Thyroid gland (tissue), 4 donors: ENCODE measurements around the gene MRNIP. TPM values are rescaled to one million over a fixed set of nuclear protein-coding genes. Genes with fewer than 3 reads are reported as not detected.

Source experiments
- DNase-seq, 2 donors: peaks; one replicate each; pipeline ENCODE4 v3.0.0-alpha.2; 2019
- H3K27ac ChIP-seq, 3 donors: fragments of 200-600 bp; sonication (generic); 1 replicate in 2 of 3; 2 replicates in 1 of 3; pipeline ENCODE4 v1.5.1; 2016 to 2019; ENCODE audit warnings: mild to moderate bottlenecking in 1 of 3, moderate library complexity in 1 of 3
- H3K27me3 ChIP-seq: fragments of 200-600 bp; sonication (generic); one replicate; pipeline ENCODE4 v1.5.1; 2019
- H3K36me3 ChIP-seq, 2 donors: fragments of 200-600 bp; sonication (generic); one replicate each; pipeline ENCODE4 v1.5.1; 2016 to 2019
- H3K4me1 ChIP-seq, 2 donors: fragments of 200-600 bp; sonication (generic); one replicate each; pipeline ENCODE4 v1.5.1; 2017 to 2019
- H3K4me3 ChIP-seq, 3 donors: fragments of 200-600 bp; sonication (generic); replicated peaks in 1 of 3; 1 replicate in 2 of 3; 2 replicates in 1 of 3; pipeline ENCODE4 v1.5.1; 2016; ENCODE audit warnings: mild to moderate bottlenecking in 1 of 3
- H3K9me3 ChIP-seq: fragments of 200-600 bp; sonication (generic); one replicate; pipeline ENCODE4 v1.5.1; 2017
- POLR2A ChIP-seq, 2 donors: fragments of 450-650 bp; IDR thresholded peaks; one replicate each; pipeline ENCODE4 v1.6.1; 2017; ENCODE audit warnings: antibody characterized with exemption in 2 of 2, mild to moderate bottlenecking in 2 of 2, moderate library complexity in 1 of 2
- WGBS, 2 donors: methylation state at CpG; one replicate each; pipeline ENCODE4 v1.1.5; 2017; 5-methylcytosine and 5-hydroxymethylcytosine counted together
- intact Hi-C: fragments of 100-400 bp; cut with DNase I; formaldehyde crosslinking; loops from one replicate; pipeline ENCODE4 v1.15.1; 2023
- total RNA-seq, 4 donors: library from RNA; depleted of rRNA; stranded (reverse); fragments of >200 nt; gene quantifications; one replicate each; pipeline ENCODE4 v1.2.3, GENCODE V29; 2016
- TF ChIP-seq, protein P1 (sequence below), 6 experiments: fragments of 200-600 bp in 3 of 6; fragments of 450-650 bp in 3 of 6; sonication (generic) in 3 of 6; IDR thresholded peaks; one replicate each; pipeline ENCODE4 v1.5.1; 2016 to 2019; ENCODE audit warnings: antibody characterized with exemption in 6 of 6, mild to moderate bottlenecking in 2 of 6, inconsistent platforms in 1 of 6, moderate library complexity in 1 of 6

The MRNIP gene
- total RNA-seq, 4 donors from 2014 or later, result 37.1 to 68.2 (median 52.1) TPM

DNA sequence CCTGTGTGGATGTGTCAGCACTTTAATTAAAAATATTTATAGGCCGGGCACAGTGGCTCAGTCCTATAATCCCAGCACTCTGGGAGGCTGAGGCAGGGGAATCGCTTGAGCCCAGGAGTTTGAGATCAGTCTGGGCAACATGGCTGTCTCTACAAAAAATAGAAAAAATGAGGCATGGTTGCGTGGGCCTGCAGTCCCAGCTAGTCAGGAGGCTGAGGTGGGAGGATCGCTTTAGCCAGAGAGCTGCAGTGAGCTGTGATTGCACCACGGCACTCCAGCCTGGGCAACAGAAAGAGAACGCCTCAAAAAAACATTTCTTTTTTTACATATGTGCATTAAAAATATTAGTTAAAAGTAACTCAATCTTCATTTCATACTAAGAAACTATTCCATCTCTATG lies 42.8 kb upstream of the MRNIP start:
- intact Hi-C loops, result no loop called here
- no peak overlapping the region for H3K4me3 ChIP-seq
- no peak for DNase-seq
- peaks cover under 1% of the 10 kb centered on the region in 2 donors for H3K4me1 ChIP-seq
- WGBS, 2 donors, result 94 to 98% methylated on average over 6 of the region's 6 CpGs
- no peaks in the 10 kb centered on the region for H3K9me3 ChIP-seq
- peaks cover 11 to 22% of the 10 kb centered on the region in 2 donors for H3K36me3 ChIP-seq
- no peak overlapping the region for H3K27ac ChIP-seq
- no peaks in the 10 kb centered on the region for H3K27me3 ChIP-seq
- TF ChIP-seq, protein P1, sequence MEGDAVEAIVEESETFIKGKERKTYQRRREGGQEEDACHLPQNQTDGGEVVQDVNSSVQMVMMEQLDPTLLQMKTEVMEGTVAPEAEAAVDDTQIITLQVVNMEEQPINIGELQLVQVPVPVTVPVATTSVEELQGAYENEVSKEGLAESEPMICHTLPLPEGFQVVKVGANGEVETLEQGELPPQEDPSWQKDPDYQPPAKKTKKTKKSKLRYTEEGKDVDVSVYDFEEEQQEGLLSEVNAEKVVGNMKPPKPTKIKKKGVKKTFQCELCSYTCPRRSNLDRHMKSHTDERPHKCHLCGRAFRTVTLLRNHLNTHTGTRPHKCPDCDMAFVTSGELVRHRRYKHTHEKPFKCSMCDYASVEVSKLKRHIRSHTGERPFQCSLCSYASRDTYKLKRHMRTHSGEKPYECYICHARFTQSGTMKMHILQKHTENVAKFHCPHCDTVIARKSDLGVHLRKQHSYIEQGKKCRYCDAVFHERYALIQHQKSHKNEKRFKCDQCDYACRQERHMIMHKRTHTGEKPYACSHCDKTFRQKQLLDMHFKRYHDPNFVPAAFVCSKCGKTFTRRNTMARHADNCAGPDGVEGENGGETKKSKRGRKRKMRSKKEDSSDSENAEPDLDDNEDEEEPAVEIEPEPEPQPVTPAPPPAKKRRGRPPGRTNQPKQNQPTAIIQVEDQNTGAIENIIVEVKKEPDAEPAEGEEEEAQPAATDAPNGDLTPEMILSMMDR (IDR thresholded peaks at IDR 0.05), result no peak
- TF ChIP-seq POLR2A (IDR thresholded peaks at IDR 0.05), result no peak

DNA sequence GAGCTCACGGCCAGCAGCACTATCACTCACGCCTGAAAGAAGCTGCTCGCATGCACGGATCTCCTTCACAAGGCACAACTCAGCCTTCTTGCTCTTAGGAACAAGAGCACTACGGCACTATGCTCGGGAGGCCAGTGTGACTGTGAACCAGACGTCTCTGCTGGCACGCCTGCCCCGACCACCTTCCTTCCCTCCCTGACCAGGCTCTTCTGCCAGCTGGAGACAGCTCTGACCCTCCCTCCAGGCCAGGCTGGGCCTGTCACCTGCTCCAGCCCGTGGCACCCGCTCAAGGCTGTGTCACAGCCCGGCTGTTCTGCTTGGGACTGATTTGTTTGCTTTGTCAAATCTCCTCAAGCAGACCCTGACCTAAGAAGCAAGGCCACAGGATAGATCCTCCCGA lies 42.1 kb upstream of the MRNIP start:
- intact Hi-C loops, result no loop called here
- no peak overlapping the region for H3K27ac ChIP-seq
- TF ChIP-seq, protein P1 (IDR thresholded peaks at IDR 0.05), result no peak
- TF ChIP-seq POLR2A (IDR thresholded peaks at IDR 0.05), result no peak
- DNase-seq, result no peak
- H3K4me3 ChIP-seq, result no peak overlapping the region
- H3K4me1 ChIP-seq, result no peaks in the 10 kb centered on the region
- WGBS, 2 donors, result 77 to 81% methylated on average over 13 of the region's 13 CpGs
- H3K9me3 ChIP-seq, result no peaks in the 10 kb centered on the region
- peaks cover 11 to 27% of the 10 kb centered on the region in 2 donors for H3K36me3 ChIP-seq
- no peaks in the 10 kb centered on the region for H3K27me3 ChIP-seq

DNA sequence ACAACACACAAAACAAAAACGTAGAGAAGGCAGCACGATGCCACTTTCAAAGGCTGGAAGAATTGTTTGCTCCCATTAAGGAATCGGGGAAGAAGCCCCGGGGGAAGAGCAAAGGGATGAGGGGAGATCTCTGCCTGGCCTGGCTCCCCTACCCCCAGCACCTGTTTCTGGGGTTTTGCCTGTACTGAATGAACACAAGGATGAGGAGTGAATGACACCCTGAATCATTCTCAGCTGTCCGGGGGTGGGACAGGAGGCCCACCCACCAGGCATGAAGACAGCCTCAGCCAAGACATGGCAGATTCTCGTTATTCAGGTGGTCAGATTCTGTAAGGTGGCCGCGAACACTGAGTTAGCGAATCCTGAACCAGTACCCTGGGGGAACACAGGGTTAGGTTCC lies 41.6 kb upstream of the MRNIP start:
- intact Hi-C loops, result no loop called here
- 82 to 83% methylated on average over 9 of the region's 9 CpGs for WGBS, 2 donors

DNA sequence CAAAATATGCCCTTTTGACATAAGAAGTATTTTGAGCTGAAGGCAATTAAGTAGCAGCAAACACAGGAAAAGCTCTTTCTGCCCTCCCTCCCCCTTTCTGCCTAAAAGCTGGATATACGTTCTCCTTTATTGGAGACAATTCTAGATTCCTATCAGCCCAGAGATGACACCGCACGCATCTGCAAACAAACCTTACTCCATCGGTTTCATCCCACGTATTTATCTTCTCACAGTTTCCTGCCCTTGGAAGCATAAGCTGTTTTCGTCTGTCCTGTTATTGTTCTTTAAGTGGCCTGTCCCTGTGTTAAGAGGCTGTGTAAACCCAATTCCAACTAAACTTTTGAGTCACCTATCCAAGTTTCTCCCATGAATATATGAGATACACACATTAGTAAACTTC lies 37.2 kb upstream of the MRNIP start:
- Histone ChIP-seq H3K27ac (no peak overlapping the region), H3K4me3 (no peak overlapping the region), H3K27me3 (no peaks in the 10 kb centered on the region), H3K9me3 (no peaks in the 10 kb centered on the region), H3K36me3 (peaks cover 39 to 66% of the 10 kb centered on the region in 2 donors), H3K4me1 (no peaks in the 10 kb centered on the region)
- 75 to 84% methylated on average over 6 of the region's 6 CpGs for WGBS, 2 donors
- intact Hi-C loops, result no loop called here
- no peak for DNase-seq
- TF ChIP-seq, protein P1 (IDR thresholded peaks at IDR 0.05), result no peak
- TF ChIP-seq POLR2A (IDR thresholded peaks at IDR 0.05), result no peak

More for the DNA sequence above, 41.6 kb upstream of the MRNIP start:
- Histone ChIP-seq H3K27me3 (no peaks in the 10 kb centered on the region), H3K4me3 (no peak overlapping the region), H3K36me3 (peaks cover 11 to 29% of the 10 kb centered on the region in 2 donors), H3K9me3 (no peaks in the 10 kb centered on the region), H3K27ac (no peak overlapping the region), H3K4me1 (no peaks in the 10 kb centered on the region)
- TF ChIP-seq POLR2A (IDR thresholded peaks at IDR 0.05), result no peak
- TF ChIP-seq, protein P1 (IDR thresholded peaks at IDR 0.05), result no peak
- no peak for DNase-seq

DNA sequence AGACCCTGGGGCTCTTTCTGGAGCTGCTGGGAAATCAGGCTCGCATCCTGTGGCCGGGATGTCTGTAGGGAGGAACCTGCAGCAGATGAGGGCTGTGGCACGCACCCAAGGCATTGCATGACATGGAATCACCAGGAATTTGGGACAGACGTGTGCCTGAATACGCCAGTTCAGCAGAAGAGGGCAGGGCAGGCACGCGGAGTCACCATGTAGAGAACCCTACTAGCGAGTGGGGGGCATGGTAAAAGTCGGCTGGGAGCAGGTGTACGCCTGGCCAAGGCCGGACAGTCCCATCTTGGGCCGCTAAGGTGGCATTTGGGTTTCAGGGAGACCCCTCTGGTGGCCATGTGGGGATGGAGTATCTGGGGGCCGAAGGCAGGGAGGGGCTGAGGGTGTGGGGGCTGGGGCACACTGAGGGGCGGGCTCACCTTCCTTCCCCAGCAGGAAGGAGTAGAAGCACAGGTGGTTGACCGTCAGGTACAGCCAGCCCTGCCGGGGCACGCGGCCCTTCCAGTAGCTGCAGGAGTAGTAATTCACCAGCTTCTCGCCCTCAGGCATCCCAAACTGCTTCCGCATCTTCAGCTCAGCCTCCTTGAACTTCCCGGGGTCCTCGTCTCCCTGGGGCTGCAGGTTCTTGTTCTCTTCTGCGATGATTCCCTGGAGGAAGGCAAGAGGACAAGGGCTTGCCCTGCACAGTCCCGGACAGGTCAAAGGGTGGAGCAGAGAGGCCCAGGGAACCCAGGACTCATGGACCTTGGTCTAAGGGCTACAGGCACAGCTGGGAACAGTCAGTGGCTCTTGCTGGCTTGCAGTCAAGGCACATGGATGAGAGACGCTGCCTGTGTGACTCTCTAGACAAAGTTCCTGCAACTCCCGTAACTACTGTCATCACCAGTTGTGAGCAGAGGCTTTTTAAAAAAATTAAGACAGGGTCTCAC lies 35.6 kb upstream of the MRNIP start:
- no peak for TF ChIP-seq POLR2A (IDR thresholded peaks at IDR 0.05)
- TF ChIP-seq, protein P1 (IDR thresholded peaks at IDR 0.05), result no peak
- Histone ChIP-seq H3K27me3 (no peaks in the 10 kb centered on the region), H3K36me3 (peaks cover 50 to 79% of the 10 kb centered on the region in 2 donors), H3K4me1 (no peaks in the 10 kb centered on the region), H3K9me3 (no peaks in the 10 kb centered on the region), H3K4me3 (no peak overlapping the region), H3K27ac (no peak overlapping the region)
- intact Hi-C loops, result no loop called here
- WGBS, 2 donors, result 95 to 96% methylated on average over 21 to 26 of the region's 26 CpGs
- no peak for DNase-seq
